HepG2 (cell line): ENCODE data around the gene EIF4G1. TPM values are rescaled to one million over a fixed set of nuclear protein-coding genes. Genes with fewer than 3 reads are reported as not detected.

Experiments
- ATAC-seq: fragments of 200-7000 bp; cut with Tn5 transposase; 3 replicates; pipeline ENCODE4 v1.9.1; 2020; ENCODE audit warnings: mild to moderate bottlenecking, moderate library complexity
- BruUV-seq: library from RNA; stranded (reverse); fragments of 400-500 nt; replicated peaks from 2 replicates; lab custom pipeline; 2021; lab: Mats Ljungman, UMichigan
- CTCF ChIA-PET: fragments of 300-600 bp; formaldehyde crosslinking; extraction: SDS; loops from one replicate; lab custom pipeline; 2021; ENCODE audit warnings: low total read pairs, inconsistent platforms, low intra/inter-chr PET ratio; lab: Yijun Ruan, JAX
- POLR2A ChIA-PET: fragments of 350-600 bp; sonication (Branson Sonifier 250); formaldehyde crosslinking; loops from one replicate; lab custom pipeline; 2020; ENCODE audit warnings: antibody characterized with exemption, inconsistent platforms; lab: Yijun Ruan, JAX
- DNase-seq: peaks from one replicate; pipeline ENCODE4 v3.0.0-alpha.2; 2015; ENCODE audit warnings: low spot score
- FAIRE-seq: peaks from 3 replicates; lab custom pipeline; 2011; peaks lifted over from hg19 to GRCh38; lab: Jason Lieb, UNC
- H2AFZ ChIP-seq: one replicate; pipeline ENCODE4 v1.6.1; 2011; ENCODE audit warnings: low read length, inconsistent platforms
- H3K27ac ChIP-seq: fragments of 300-600 bp; 3 replicates; pipeline ENCODE4 v1.8.0; 2011; ENCODE audit warnings: mixed run types, mild to moderate bottlenecking, mixed read lengths, low read length, inconsistent platforms; ENCODE audit not compliant: insufficient read depth; ENCODE audit errors: extremely low read length
- H3K27me3 ChIP-seq, 2 experiments: fragments of 200-600 bp in 1 of 2; 2 replicates in 1 of 2; 3 replicates in 1 of 2; pipeline versions ENCODE4 v1.6.0 to v1.8.0; 2011; ENCODE audit warnings: low read length in 2 of 2, mild to moderate bottlenecking in 2 of 2, moderate library complexity in 2 of 2, inconsistent platforms in 1 of 2; ENCODE audit not compliant: insufficient read depth in 2 of 2, control insufficient read depth in 1 of 2
- H3K36me3 ChIP-seq, 2 experiments: fragments of 200-600 bp in 1 of 2; replicated peaks in 1 of 2; 2 replicates in 1 of 2; 3 replicates in 1 of 2; pipeline versions ENCODE4 v1.5.1 to v1.8.0; 2011; ENCODE audit warnings: low read length in 2 of 2, inconsistent platforms in 1 of 2; ENCODE audit not compliant: insufficient read depth in 2 of 2, control insufficient read depth in 1 of 2
- H3K4me1 ChIP-seq: 2 replicates; pipeline ENCODE4 v1.5.1; 2012; ENCODE audit warnings: low read length, inconsistent platforms; ENCODE audit not compliant: insufficient read depth
- H3K4me2 ChIP-seq: 2 replicates; pipeline ENCODE4 v1.6.0; 2011; ENCODE audit warnings: low read depth, low read length, inconsistent platforms
- H3K4me3 ChIP-seq, 3 experiments: fragments of 200-600 bp in 1 of 3; sonication (generic), shearing (Covaris generic) in 1 of 3; replicated peaks in 1 of 3; 2 replicates each; pipeline ENCODE4 v1.5.1; 2011 to 2016; ENCODE audit warnings: low read length in 3 of 3, inconsistent platforms in 2 of 3, low read depth in 2 of 3, mild to moderate bottlenecking in 2 of 3, control low read depth in 1 of 3, mixed read lengths in 1 of 3; ENCODE audit not compliant: insufficient read depth in 1 of 3
- H3K79me2 ChIP-seq: one replicate; pipeline ENCODE4 v1.6.1; 2011; ENCODE audit warnings: low read length, inconsistent platforms; ENCODE audit not compliant: insufficient read depth
- H3K9ac ChIP-seq: 2 replicates; pipeline ENCODE4 v1.6.0; 2011; ENCODE audit warnings: mild to moderate bottlenecking, low read depth, low read length, inconsistent platforms; ENCODE audit not compliant: insufficient read depth
- H3K9me3 ChIP-seq: 2 replicates; pipeline ENCODE4 v1.5.1; 2012; ENCODE audit warnings: mild to moderate bottlenecking, low read length
- H4K20me1 ChIP-seq: 2 replicates; pipeline ENCODE4 v1.6.0; 2011; ENCODE audit warnings: inconsistent platforms, mild to moderate bottlenecking, low read length, moderate library complexity; ENCODE audit not compliant: insufficient read depth
- AGO2 ChIP-seq: fragments of 200-400 bp; formaldehyde crosslinking; optimal IDR thresholded peaks from 2 replicates; pipeline ENCODE3; 2017; ENCODE audit warnings: mild to moderate bottlenecking, low read depth, low read length, moderate library complexity
- BCLAF1 ChIP-seq: fragments of 450-650 bp; IDR thresholded peaks from 2 replicates; pipeline ENCODE4 v1.6.1; 2017; ENCODE audit warnings: mild to moderate bottlenecking
- DNMT3B ChIP-seq: conservative IDR thresholded peaks from 2 replicates; pipeline ENCODE4 v1.6.1; 2016; ENCODE audit warnings: missing biosample characterization, control low read depth
- GPN1 ChIP-seq: sonication (generic); formaldehyde crosslinking; IDR thresholded peaks from 2 replicates; pipeline ENCODE4 v1.5.1; 2020; ENCODE audit warnings: missing genetic modification reagents, borderline replicate concordance
- MAFF ChIP-seq: IDR thresholded peaks from 2 replicates; pipeline ENCODE4 v1.6.1; 2011; ENCODE audit warnings: low read depth, low read length, improper control_type of control experiment
- MAFK ChIP-seq, 2 experiments: IDR thresholded peaks in 1 of 2; conservative IDR thresholded peaks in 1 of 2; 2 replicates each; pipeline ENCODE4 v1.6.1; 2011; ENCODE audit warnings: improper control_type of control experiment in 2 of 2, low read length in 2 of 2
- MLX ChIP-seq: IDR thresholded peaks from 2 replicates; pipeline ENCODE4 v1.6.1; 2016
- POLR2A ChIP-seq, 2 experiments: IDR thresholded peaks; 2 replicates each; pipeline ENCODE4 v1.6.1; 2011; ENCODE audit warnings: low read depth in 2 of 2, low read length in 2 of 2, mild to moderate bottlenecking in 1 of 2, moderate library complexity in 1 of 2; ENCODE audit not compliant: insufficient read depth in 1 of 2
- SMARCC2 ChIP-seq: fragments of 450-650 bp; IDR thresholded peaks from 2 replicates; pipeline ENCODE4 v1.6.1; 2017; ENCODE audit warnings: antibody characterized with exemption, mild to moderate bottlenecking
- STAG1 ChIP-seq: sonication (generic); formaldehyde crosslinking; IDR thresholded peaks from 2 replicates; pipeline ENCODE4 v1.4.0; 2020; ENCODE audit warnings: missing genetic modification reagents
- ZNF235 ChIP-seq: sonication (generic); formaldehyde crosslinking; IDR thresholded peaks from 2 replicates; pipeline ENCODE4 v1.8.1; 2023; ENCODE audit warnings: mild to moderate bottlenecking, missing genetic modification reagents, borderline replicate concordance
- WGBS: methylation state at CpG from one replicate; pipeline ENCODE4 v1.1.6; 2017; ENCODE audit warnings: low lambda C conversion rate; 5-methylcytosine and 5-hydroxymethylcytosine counted together
- in situ Hi-C: cut with HindIII; loops from 2 replicates; pipeline ENCODE4 v1.10.0; 2017; ENCODE audit warnings: low pct_unique_long_range_greater_than_20kb; ENCODE audit not compliant: extremely low pct_ligation_motif_present
- intact Hi-C: fragments of 100-400 bp; cut with micrococcal nuclease; formaldehyde crosslinking; loops from one replicate; pipeline ENCODE4 v1.10.0; 2022; ENCODE audit not compliant: unreplicated experiment
- polyA plus RNA-seq, 8 experiments: library from polyadenylated mRNA; depleted of rRNA in 3 of 8; stranded (reverse) in 7 of 8; unstranded in 1 of 8; fragments of >200 nt; fragmentation: Illumina TruSeq in 4 of 8; extraction: Trizol in 4 of 8; gene quantifications; 2 replicates each; pipeline versions ENCODE4 v1.2.1 to v1.2.3, GENCODE V29; 2011 to 2016; ENCODE audit warnings: low read depth in 4 of 8, missing spikeins in 1 of 8, mixed read lengths in 1 of 8; ENCODE audit not compliant: insufficient read depth in 1 of 8
- total RNA-seq, 5 experiments: library from RNA; depleted of rRNA; stranded (reverse); fragments of >200 nt; fragmentation: Illumina TruSeq; extraction: Trizol; gene quantifications; 2 replicates each; pipeline ENCODE4 v1.2.3, GENCODE V29; 2016; ENCODE audit warnings: low read depth in 1 of 5
- TF ChIP-seq, protein P1 (sequence below), 2 experiments: fragments of 450-650 bp in 1 of 2; sonication (generic) in 1 of 2; formaldehyde crosslinking; IDR thresholded peaks; 2 replicates each; pipeline versions ENCODE4 v1.5.0 to v1.8.0; 2020 to 2022; ENCODE audit warnings: mild to moderate bottlenecking in 1 of 2, missing genetic modification reagents in 1 of 2

Gene EIF4G1
- total and polyA plus RNA-seq, 2 of the 13 experiments (the other 11 are each of a cell fraction or from before 2014, with no cell fraction given) = 208 to 213 TPM

DNA sequence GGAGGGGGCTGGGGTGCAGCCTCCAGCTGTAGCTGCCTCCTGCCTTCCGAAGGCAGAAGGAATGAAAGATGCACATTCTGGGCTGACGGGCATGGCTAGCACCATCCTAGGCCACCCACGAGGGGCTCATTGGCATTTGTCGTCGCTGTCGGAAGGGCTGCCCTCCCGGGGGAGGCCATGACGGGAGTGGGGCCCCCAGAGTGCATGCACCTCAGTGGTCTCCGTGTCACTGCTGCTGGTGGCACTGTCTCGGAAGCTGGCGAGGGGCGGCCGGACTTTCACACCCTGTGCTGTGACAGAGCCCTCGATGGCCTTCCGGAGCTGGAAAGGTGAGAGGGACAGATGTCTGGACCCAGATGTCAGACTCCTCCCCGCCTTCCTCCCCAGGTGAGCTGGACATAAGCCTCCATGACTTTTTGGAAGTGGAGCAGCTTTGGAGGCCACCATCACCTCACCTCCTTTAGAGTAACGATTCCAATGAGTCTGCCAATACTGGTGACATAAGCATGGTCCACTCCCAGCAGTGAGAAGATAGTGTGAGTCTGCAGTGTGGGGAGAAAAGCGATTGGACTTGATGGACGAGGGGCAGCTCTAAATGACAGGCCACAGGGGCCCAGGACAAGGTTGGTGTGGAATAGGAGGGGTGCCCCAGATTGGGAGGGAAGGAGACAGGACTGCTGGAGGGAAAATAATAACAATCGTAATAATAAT is 32.2 kb downstream of the EIF4G1 start:
- Histone ChIP-seq H4K20me1 (no peaks in the 10 kb centered on the region), H3K27ac (no peak overlapping the region), H2AFZ (no peak overlapping the region), H3K36me3 (peaks cover 5 to 21% of the 10 kb centered on the region in 2 experiments; a peak in 4 of 5 replicates), H3K9ac (no peak overlapping the region), H3K4me1 (peaks cover 17% of the 10 kb centered on the region), H3K79me2 (no peaks in the 10 kb centered on the region), H3K4me2 (no peak overlapping the region), H3K27me3 (no peaks in the 10 kb centered on the region), H3K4me3 (no peak overlapping the region), H3K9me3 (no peaks in the 10 kb centered on the region)
- no peak for ATAC-seq
- WGBS = 98% methylated on average over 17 of the region's 20 CpGs
- ChIA-PET CTCF (interaction anchor here (1.4 kb wide), 1 partner anchor 167 kb away, joined by 6 read pairs; no protein-coding TSS in a partner anchor), POLR2A (interaction anchor here (2.2 kb wide), 1 partner anchor 11 kb away, joined by 5 read pairs; no protein-coding TSS in a partner anchor)
- DNase-seq = no peak
- in situ Hi-C loops = no loop called here
- no TSS peak for BruUV-seq
- FAIRE-seq = no peak
- no peak for TF ChIP-seq MLX (CRISPR knock-in tag)
- TF ChIP-seq ZNF235 (CRISPR knock-in tag) = 0 out of 2 replicates have a peak, but pooled peaks have one; percentile 31
- TF ChIP-seq STAG1 (CRISPR knock-in tag) = no peak
- no peak for TF ChIP-seq SMARCC2
- peak; percentile 77 for TF ChIP-seq AGO2
- intact Hi-C loops = no loop called here

DNA sequence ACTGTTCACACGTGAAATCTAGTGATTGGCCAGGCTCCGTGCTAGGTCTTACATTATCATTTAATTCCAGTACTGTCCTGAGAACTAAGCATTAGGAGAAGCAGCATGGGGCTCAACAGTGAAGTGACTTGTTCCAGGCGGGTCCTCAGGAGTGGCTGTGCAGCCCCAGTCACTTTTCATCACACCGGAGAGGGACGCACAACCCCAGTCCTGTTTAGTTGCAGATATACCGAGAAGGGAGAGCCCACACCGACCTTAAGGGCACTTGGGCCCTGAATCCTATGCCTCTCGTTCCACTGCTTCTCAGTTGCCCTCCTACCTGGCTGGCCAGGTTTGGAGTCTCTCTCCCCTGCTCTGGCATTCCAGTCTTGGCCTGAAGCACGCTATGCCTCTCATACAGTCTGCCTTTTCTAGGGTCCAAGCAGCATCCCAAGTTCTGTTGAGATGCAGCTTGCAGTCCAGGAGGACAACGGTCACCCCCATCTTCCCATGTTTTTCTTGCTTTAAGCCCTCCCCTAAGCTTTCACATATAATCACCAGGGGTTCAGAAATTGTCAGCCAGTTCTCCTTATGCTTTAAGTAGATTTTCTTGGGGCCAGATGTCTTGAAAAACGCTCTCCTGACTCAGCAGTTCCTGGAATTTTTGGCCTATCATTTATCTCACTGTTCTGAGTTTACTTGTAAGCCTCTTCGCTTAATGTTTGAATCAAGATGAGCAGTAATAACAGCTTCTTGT is 33.1 kb downstream of the EIF4G1 start:
- FAIRE-seq (no peak), DNase-seq (no peak), ATAC-seq (no peak)
- BruUV-seq = no TSS peak
- H3K79me2 ChIP-seq = no peaks in the 10 kb centered on the region
- H3K4me1 ChIP-seq = peaks cover 25% of the 10 kb centered on the region
- H3K4me3 ChIP-seq = no peak overlapping the region
- no peaks in the 10 kb centered on the region for H4K20me1 ChIP-seq
- no peak overlapping the region for H3K4me2 ChIP-seq
- TF ChIP-seq, protein P1, sequence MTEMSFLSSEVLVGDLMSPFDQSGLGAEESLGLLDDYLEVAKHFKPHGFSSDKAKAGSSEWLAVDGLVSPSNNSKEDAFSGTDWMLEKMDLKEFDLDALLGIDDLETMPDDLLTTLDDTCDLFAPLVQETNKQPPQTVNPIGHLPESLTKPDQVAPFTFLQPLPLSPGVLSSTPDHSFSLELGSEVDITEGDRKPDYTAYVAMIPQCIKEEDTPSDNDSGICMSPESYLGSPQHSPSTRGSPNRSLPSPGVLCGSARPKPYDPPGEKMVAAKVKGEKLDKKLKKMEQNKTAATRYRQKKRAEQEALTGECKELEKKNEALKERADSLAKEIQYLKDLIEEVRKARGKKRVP (CRISPR knock-in tag; IDR thresholded peaks at IDR 0.05) = no peak
- no peak for TF ChIP-seq DNMT3B
- TF ChIP-seq MAFK (conservative IDR thresholded peaks at IDR 0.05 in 1 of 2, IDR thresholded peaks at IDR 0.05 in 1 of 2; ENCODE audit: low read length in 2 of 2) = peak; percentile 43 to 78
- TF ChIP-seq MAFF = 0 out of 2 replicates have a peak, but pooled peaks have one; percentile 42
- TF ChIP-seq GPN1 = no peak
- TF ChIP-seq POLR2A (IDR thresholded peaks at IDR 0.05; ENCODE audit: insufficient read depth in 1 of 2, low read depth in 2 of 2, low read length in 2 of 2) = 0 out of 4 replicates have a peak, but pooled peaks of 1 of the 2 experiments have one; percentile 11
- no peak for TF ChIP-seq BCLAF1
- H3K9me3 ChIP-seq = no peaks in the 10 kb centered on the region
- intact Hi-C loops = no loop called here
- ChIA-PET POLR2A (no interaction called here), CTCF (no interaction called here)
- H3K9ac ChIP-seq = no peak overlapping the region
- H3K36me3 ChIP-seq = peaks cover 4 to 16% of the 10 kb centered on the region in 2 experiments; a peak in 3 of 5 replicates
- in situ Hi-C loops = no loop called here
- H2AFZ ChIP-seq = no peak overlapping the region
- H3K27ac ChIP-seq = no peak overlapping the region
- 85% methylated on average over 12 of the region's 12 CpGs for WGBS
- no peaks in the 10 kb centered on the region for H3K27me3 ChIP-seq
